ENCODE measurements around the gene CDC42BPB.
"Not testable (repeated sequence)": the region's sequence is repeated elsewhere in the genome, so short reads cannot be mapped to it uniquely, and the experiment has no call there.

Gene CDC42BPB

DNA sequence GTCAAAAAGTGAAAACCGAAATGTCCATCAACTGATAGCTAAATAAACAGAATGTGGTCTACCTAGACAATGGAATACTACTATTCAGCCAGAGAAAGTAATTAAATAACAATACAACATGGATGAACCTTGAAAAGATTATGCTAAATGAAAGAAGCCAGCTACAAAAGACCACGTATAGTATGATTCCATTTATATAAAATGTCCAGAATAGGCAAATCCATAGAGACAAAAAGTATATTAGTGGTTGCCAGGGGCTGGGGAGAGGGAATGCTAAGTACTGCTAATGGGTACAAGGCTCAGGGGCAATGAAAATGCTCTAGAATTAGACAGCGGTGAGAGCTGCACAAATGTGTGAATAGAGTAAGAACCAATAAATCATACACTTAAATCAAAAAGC is 29.9 kb downstream of the CDC42BPB start:
- Histone ChIP-seq H3K4me1 (ENCODE audit: control insufficient read depth, insufficient read depth, low read length) (no peaks in the 10 kb centered on the region), H3K9me3 (ENCODE audit: control insufficient read depth, insufficient read depth, low read length) (no peaks in the 10 kb centered on the region)
- WGBS (ENCODE audit: insufficient coverage, insufficient read length), result no CpG with 5 or more reads among the region's 3 CpGs

DNA sequence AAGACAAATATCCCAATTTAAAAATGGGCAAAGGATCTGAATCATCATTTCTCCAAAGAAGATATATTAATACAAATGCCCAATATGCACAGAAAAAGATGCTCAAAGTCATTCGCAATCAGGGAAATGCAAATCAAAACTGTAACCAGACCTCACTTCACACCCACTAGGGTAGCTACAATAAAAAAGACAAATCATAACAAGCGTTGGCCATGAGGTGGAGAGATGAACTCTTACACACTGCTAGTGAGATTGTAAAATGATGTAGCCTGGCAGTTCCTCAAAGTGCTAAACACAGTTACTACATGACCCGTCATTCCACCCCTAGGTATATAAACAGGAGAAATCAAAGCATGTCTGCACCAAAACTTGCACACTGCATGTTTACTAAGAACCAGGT is 30.4 kb downstream of the CDC42BPB start:
- Histone ChIP-seq H3K27me3 (ENCODE audit: control insufficient read depth, insufficient read depth, low read length) (no peaks in the 10 kb centered on the region), H3K4me1 (ENCODE audit: control insufficient read depth, insufficient read depth, low read length) (no peaks in the 10 kb centered on the region), H3K27ac (ENCODE audit: low read length) (no peak overlapping the region), H3K36me3 (ENCODE audit: control insufficient read depth, insufficient read depth, low read length) (no peaks in the 10 kb centered on the region), H3K9me3 (ENCODE audit: control insufficient read depth, insufficient read depth, low read length) (no peaks in the 10 kb centered on the region), H3K4me3 (ENCODE audit: low read length) (no peak overlapping the region)
- no CpG with 5 or more reads among the region's 3 CpGs for WGBS (ENCODE audit: insufficient coverage, insufficient read length)
- DNase-seq (ENCODE audit: low read depth, low spot score), result no peak

More for the DNA sequence above, 29.9 kb downstream of the CDC42BPB start:
- Histone ChIP-seq H3K4me3 (ENCODE audit: low read length) (no peak overlapping the region), H3K36me3 (ENCODE audit: control insufficient read depth, insufficient read depth, low read length) (no peaks in the 10 kb centered on the region), H3K27me3 (ENCODE audit: control insufficient read depth, insufficient read depth, low read length) (no peaks in the 10 kb centered on the region), H3K27ac (ENCODE audit: low read length) (no peak overlapping the region)
- DNase-seq (ENCODE audit: low read depth, low spot score), result no peak

DNA sequence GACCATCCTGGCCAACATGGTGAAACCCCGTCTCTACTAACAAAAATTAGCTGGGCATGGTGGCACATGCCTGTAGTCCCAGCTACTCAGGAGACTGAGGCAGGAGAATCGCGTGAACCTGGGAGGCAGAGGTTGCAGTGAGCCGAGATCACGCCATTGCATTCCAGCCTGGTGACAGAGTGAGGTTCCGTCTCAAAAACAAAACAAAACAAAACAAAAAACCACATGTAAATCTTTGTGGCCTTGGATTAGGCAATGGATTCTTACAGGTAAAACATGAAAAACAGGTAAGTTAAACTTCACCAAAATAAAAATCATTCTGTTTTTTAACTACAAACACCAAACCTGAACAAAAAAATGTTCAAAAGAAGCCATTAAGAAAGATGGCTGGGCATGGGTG is 31.2 kb downstream of the CDC42BPB start:
- H3K36me3 ChIP-seq (ENCODE audit: control insufficient read depth, insufficient read depth, low read length); DNase-seq (ENCODE audit: low read depth, low spot score); H3K27me3 ChIP-seq (ENCODE audit: control insufficient read depth, insufficient read depth, low read length); H3K27ac ChIP-seq (ENCODE audit: low read length); H3K9me3 ChIP-seq (ENCODE audit: control insufficient read depth, insufficient read depth, low read length); H3K4me1 ChIP-seq (ENCODE audit: control insufficient read depth, insufficient read depth, low read length); H3K4me3 ChIP-seq (ENCODE audit: low read length): not testable (repeated sequence)
- WGBS (ENCODE audit: insufficient coverage, insufficient read length), result no CpG with 5 or more reads among the region's 6 CpGs

DNA sequence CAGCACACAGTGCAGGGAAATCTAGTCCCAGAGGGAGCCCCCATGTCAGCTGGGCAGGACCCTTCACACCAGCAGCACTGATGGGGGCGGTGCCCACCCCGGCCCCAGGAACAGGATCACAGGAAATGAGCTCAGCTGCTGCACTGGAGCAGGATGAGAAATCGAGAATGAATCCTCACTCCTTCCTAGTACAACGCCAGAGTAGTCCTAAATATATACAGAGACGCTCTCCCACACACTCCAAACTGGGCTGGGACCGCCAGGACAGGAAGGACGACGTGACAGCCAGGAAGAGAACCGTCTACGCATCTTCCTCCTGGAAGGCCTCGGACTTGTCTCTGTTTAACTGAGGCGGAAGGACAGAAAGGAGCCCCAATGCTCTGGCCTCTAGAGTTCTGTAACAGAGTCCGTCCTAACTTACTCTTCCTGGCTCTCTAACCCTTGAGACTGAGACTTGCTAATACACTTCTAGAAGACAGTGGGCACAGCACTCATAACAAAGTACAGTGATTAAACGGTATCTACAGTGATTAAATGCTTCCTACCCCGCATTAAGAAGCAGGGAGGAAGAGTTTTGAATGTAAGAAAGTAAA is 33.4 kb downstream of the CDC42BPB start:
- DNase-seq (ENCODE audit: low read depth, low spot score), result no peak
- WGBS (ENCODE audit: insufficient coverage, insufficient read length), result no CpG with 5 or more reads among the region's 15 CpGs
- Histone ChIP-seq H3K36me3 (ENCODE audit: control insufficient read depth, insufficient read depth, low read length) (no peaks in the 10 kb centered on the region), H3K27ac (ENCODE audit: low read length) (no peak overlapping the region), H3K9me3 (ENCODE audit: control insufficient read depth, insufficient read depth, low read length) (no peaks in the 10 kb centered on the region), H3K4me1 (ENCODE audit: control insufficient read depth, insufficient read depth, low read length) (peaks cover 2% of the 10 kb centered on the region; the same call in 1 of the 2 replicates), H3K4me3 (ENCODE audit: low read length) (no peak overlapping the region), H3K27me3 (ENCODE audit: control insufficient read depth, insufficient read depth, low read length) (no peaks in the 10 kb centered on the region)

DNA sequence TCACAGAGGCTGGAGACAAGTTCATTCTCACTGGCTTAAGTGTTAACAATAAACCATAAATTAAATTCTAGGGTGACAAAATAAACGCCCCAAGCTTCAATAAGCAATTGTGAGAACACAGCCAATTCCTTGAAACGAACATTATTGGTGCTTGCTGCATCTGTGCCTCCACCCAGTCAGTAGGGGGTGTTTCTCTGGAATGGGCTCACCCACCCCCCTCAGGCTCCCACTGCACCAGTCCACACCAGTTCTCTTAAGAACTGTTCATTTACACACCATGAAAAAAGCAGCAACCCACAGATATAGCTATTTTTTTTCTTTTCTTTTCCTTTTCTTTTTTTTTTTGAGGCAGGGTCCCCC is 34.7 kb downstream of the CDC42BPB start:
- Histone ChIP-seq H3K27ac (ENCODE audit: low read length) (no peak overlapping the region), H3K9me3 (ENCODE audit: control insufficient read depth, insufficient read depth, low read length) (no peaks in the 10 kb centered on the region), H3K4me1 (ENCODE audit: control insufficient read depth, insufficient read depth, low read length) (peaks cover 2% of the 10 kb centered on the region; the same call in 1 of the 2 replicates), H3K36me3 (ENCODE audit: control insufficient read depth, insufficient read depth, low read length) (no peaks in the 10 kb centered on the region), H3K4me3 (ENCODE audit: low read length) (no peak overlapping the region), H3K27me3 (ENCODE audit: control insufficient read depth, insufficient read depth, low read length) (no peaks in the 10 kb centered on the region)
- DNase-seq (ENCODE audit: low read depth, low spot score), result no peak
- WGBS (ENCODE audit: insufficient coverage, insufficient read length), result no CpG with 5 or more reads among the region's 2 CpGs

DNA sequence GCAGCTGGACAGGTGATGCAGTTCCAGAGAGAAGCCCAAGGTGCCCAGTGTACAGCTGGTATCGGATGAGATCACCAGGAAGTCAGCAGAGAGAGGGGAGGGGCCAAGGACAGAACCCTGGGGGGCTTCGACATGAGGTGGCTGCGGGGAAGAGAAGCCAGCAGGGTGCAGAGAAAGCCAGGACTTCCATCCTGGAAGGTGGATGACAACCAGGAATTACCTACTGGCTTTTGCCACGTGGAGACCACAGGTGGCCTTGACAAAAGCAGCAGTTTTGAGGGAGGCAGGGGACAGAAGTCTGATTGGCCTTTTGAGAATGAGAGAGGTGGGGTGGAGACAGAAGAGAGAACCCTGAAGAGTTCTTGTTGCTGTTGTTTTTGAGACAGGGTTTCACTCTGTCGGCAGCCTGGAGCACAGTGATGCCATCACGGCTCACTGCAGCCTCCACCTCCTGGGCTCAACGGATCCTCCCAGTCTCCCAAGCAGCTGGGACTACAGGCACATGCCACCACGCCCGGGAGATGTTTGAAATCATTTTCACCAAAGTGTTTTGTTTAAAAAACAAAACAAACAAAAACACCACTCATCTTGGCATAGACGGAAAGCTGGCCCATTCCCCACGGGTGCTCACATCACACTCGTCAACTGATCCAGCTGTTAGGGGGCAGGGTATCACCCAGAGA is 35.2 kb downstream of the CDC42BPB start:
- Histone ChIP-seq H3K27me3 (ENCODE audit: control insufficient read depth, insufficient read depth, low read length) (no peaks in the 10 kb centered on the region), H3K9me3 (ENCODE audit: control insufficient read depth, insufficient read depth, low read length) (no peaks in the 10 kb centered on the region), H3K27ac (ENCODE audit: low read length) (no peak overlapping the region), H3K4me1 (ENCODE audit: control insufficient read depth, insufficient read depth, low read length) (peaks cover 2% of the 10 kb centered on the region; the same call in 1 of the 2 replicates), H3K4me3 (ENCODE audit: low read length) (no peak overlapping the region), H3K36me3 (ENCODE audit: control insufficient read depth, insufficient read depth, low read length) (no peaks in the 10 kb centered on the region)
- WGBS (ENCODE audit: insufficient coverage, insufficient read length), result no CpG with 5 or more reads among the region's 12 CpGs
- DNase-seq (ENCODE audit: low read depth, low spot score), result no peak

DNA sequence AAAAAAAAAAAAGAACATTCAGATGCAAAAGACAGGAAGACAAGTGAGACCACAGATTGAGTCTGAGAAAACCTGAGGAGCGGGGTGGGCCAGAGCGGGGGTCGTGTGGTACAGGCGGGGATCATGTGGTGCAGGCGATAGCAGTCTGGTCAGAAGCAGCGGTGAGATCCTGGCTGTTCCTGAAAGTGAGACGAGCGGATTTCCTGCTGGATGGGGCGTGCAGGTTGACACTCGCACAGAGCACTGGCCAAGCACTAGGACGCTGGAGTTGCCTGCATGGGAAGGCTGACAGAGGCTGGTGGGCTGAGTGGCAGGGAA is 35.7 kb downstream of the CDC42BPB start:
- H3K27ac ChIP-seq (ENCODE audit: low read length), result no peak overlapping the region

DNA sequence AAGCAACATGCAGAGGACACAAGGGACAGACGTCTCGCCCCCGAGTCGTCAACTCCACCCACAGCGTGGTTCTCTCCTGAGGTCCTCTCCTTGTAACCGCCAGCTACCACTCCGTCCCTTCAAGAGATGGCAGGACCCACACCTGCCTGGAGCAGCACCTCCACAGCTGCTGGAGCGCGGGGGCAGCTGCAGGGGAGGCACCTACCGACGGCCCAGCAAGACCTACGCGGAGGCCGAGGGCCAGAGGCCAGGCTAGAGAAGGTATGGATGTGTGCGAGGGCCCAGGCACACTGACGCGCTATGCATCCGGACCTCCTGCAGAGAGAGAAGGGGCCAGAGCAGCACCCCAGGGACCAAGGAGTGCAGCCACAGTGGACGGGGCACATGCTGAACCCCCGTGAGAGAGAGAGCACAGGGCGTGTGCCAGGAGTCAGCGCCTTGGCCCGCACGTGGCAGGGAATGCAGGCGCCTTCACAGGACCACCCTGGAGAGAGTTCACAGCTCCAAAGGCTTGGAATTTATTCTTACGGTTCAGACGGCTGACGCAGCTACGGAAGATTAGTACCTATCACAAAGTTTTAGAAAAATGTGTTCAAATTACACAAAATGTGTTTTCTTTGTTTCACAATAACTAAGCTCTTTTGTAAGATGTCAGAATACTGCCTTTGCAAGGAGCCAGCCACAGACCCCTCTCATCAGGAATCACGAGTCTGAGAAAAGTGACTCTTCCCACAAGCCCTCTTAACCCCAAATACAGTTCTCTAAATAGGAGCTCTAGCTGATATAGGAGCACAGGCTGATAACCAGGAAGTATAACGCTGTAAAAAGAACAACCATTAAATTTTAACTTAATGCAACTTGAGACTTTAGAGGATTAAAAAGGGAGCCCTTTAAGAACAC is 36.8 kb downstream of the CDC42BPB start:
- no peak overlapping the region for H3K27ac ChIP-seq (ENCODE audit: low read length)
- H3K4me1 ChIP-seq (ENCODE audit: control insufficient read depth, insufficient read depth, low read length), result peaks cover 3% of the 10 kb centered on the region; the same call in 1 of the 2 replicates
- no peak overlapping the region; the same call in 1 of the 2 replicates for H3K4me3 ChIP-seq (ENCODE audit: low read length)
- WGBS (ENCODE audit: insufficient coverage, insufficient read length), result no CpG with 5 or more reads among the region's 31 CpGs
- H3K27me3 ChIP-seq (ENCODE audit: control insufficient read depth, insufficient read depth, low read length), result no peaks in the 10 kb centered on the region
- no peaks in the 10 kb centered on the region for H3K36me3 ChIP-seq (ENCODE audit: control insufficient read depth, insufficient read depth, low read length)
- no peak for DNase-seq (ENCODE audit: low read depth, low spot score)
- no peaks in the 10 kb centered on the region for H3K9me3 ChIP-seq (ENCODE audit: control insufficient read depth, insufficient read depth, low read length)

More for the DNA sequence above, 35.7 kb downstream of the CDC42BPB start:
- Histone ChIP-seq H3K27me3 (ENCODE audit: control insufficient read depth, insufficient read depth, low read length) (no peaks in the 10 kb centered on the region), H3K36me3 (ENCODE audit: control insufficient read depth, insufficient read depth, low read length) (no peaks in the 10 kb centered on the region), H3K4me1 (ENCODE audit: control insufficient read depth, insufficient read depth, low read length) (peaks cover 2% of the 10 kb centered on the region; the same call in 1 of the 2 replicates), H3K4me3 (ENCODE audit: low read length) (no peak overlapping the region), H3K9me3 (ENCODE audit: control insufficient read depth, insufficient read depth, low read length) (no peaks in the 10 kb centered on the region)
- no peak for DNase-seq (ENCODE audit: low read depth, low spot score)
- WGBS (ENCODE audit: insufficient coverage, insufficient read length), result no CpG with 5 or more reads among the region's 11 CpGs

DNA sequence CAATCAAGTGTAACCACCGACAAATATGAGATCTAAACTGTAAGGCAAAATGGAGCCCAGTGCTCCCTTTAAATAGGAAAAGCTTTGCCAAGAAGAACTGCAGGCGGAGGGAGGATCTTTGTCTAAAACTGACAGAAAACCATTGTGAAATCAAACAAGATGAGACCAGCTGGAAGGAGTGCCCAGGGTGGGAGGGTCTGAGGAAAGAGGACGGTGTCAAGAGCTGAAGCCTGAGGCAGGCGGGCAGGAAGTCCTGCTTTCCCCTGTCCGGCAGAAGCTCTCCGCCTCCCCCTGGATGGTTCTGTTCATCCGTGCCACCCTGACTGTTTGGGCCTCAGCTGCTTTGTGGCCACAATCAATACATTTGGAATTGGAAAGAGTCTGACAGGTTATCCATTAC is 37.5 kb downstream of the CDC42BPB start:
- no CpG with 5 or more reads among the region's 7 CpGs for WGBS (ENCODE audit: insufficient coverage, insufficient read length)
- Histone ChIP-seq H3K27ac (ENCODE audit: low read length) (no peak overlapping the region), H3K4me1 (ENCODE audit: control insufficient read depth, insufficient read depth, low read length) (peaks cover 5% of the 10 kb centered on the region), H3K4me3 (ENCODE audit: low read length) (no peak overlapping the region), H3K27me3 (ENCODE audit: control insufficient read depth, insufficient read depth, low read length) (no peaks in the 10 kb centered on the region), H3K36me3 (ENCODE audit: control insufficient read depth, insufficient read depth, low read length) (no peaks in the 10 kb centered on the region), H3K9me3 (ENCODE audit: control insufficient read depth, insufficient read depth, low read length) (no peaks in the 10 kb centered on the region)
- DNase-seq (ENCODE audit: low read depth, low spot score), result no peak

DNA sequence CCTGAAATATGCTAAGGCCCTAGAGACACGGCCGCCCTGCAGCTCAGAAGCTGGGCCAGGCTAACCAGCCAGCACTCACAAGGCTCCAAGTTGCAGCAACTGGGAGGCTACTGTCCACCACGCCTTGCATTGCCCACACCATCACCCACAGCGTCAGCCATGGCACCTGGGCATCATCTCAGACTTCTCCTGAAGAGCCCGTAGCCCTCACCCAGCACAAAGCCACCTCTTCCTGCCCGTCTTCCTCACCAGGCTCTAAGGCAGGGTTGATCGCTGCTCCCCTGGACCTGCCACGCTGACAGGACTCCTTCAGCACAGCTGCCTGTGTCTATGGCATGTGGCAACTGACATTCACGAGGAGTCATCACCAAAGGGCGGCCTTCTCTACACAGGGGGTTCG is 38.1 kb downstream of the CDC42BPB start:
- Histone ChIP-seq H3K36me3 (ENCODE audit: control insufficient read depth, insufficient read depth, low read length) (no peaks in the 10 kb centered on the region), H3K27me3 (ENCODE audit: control insufficient read depth, insufficient read depth, low read length) (no peaks in the 10 kb centered on the region), H3K9me3 (ENCODE audit: control insufficient read depth, insufficient read depth, low read length) (no peaks in the 10 kb centered on the region), H3K4me3 (ENCODE audit: low read length) (no peak overlapping the region), H3K4me1 (ENCODE audit: control insufficient read depth, insufficient read depth, low read length) (peaks cover 5% of the 10 kb centered on the region), H3K27ac (ENCODE audit: low read length) (no peak overlapping the region)
- no CpG with 5 or more reads among the region's 11 CpGs for WGBS (ENCODE audit: insufficient coverage, insufficient read length)
- DNase-seq (ENCODE audit: low read depth, low spot score), result no peak
